Measurements from ENCODE around the gene COL21A1.

DNA sequence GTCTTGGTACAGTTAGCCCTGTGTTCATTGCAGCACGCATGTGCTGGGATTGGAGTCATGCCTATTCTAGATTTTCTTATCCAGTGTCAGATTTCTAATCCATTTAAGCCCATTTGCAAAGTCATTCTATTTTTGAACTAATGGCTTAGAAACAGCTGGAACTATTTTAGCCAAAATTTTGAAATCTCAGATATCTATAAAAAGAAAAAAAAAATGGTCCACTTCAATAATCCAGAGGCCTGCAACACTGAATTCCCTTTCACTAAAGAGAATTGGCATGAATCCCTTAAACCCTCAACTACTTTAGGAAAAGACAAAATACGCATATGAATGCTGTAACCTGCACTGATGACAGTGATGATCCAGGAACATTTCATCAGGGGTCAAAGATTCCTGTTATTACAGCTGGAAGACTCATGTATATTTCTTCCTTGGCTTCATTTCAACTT, 1.5 kb downstream of the COL21A1 start:
- TF ChIP-seq, protein P1, sequence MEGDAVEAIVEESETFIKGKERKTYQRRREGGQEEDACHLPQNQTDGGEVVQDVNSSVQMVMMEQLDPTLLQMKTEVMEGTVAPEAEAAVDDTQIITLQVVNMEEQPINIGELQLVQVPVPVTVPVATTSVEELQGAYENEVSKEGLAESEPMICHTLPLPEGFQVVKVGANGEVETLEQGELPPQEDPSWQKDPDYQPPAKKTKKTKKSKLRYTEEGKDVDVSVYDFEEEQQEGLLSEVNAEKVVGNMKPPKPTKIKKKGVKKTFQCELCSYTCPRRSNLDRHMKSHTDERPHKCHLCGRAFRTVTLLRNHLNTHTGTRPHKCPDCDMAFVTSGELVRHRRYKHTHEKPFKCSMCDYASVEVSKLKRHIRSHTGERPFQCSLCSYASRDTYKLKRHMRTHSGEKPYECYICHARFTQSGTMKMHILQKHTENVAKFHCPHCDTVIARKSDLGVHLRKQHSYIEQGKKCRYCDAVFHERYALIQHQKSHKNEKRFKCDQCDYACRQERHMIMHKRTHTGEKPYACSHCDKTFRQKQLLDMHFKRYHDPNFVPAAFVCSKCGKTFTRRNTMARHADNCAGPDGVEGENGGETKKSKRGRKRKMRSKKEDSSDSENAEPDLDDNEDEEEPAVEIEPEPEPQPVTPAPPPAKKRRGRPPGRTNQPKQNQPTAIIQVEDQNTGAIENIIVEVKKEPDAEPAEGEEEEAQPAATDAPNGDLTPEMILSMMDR (IDR thresholded peaks at IDR 0.05; ENCODE audit: low read depth, low read length) = no peak
- no peak for TF ChIP-seq EZH2phosphoT487 (IDR thresholded peaks at IDR 0.05; ENCODE audit: low read depth)

All from OCI-LY3 (cell line).